Activated CD8-positive, alpha-beta memory T cell treated with anti-CD3 and anti-CD28 coated beads, Interleukin-2, amount 50 U/mL, for 24 hours (primary cell): ENCODE measurements around the gene WARS2.
"Not testable (repeated sequence)": the region's sequence is repeated elsewhere in the genome, so short reads cannot be mapped to it uniquely, and the experiment has no call there.

Experiments
- DNase-seq: peaks from one replicate; pipeline ENCODE4 v3.0.0-alpha.2; 2020; ENCODE audit errors: extremely low read depth

WARS2 gene

DNA sequence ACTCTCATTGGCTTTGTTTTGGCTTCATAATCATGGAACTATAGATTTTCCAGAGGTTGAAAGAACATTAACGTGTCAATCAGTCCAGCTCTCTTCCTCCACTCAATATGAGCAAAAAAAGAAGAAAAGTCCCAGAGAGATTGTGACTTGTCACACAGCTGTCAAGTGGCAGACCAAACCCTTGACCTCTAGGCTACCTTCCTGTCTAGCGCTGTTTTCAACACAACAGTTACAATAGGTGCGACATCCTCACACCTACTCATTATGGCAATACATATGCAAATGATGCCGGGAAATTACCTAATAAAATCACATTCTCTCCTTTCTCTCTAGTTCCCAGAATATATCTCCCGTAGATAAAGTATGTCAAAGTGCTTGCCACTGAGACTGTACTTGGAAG, 1.1 kb downstream of the WARS2 start:
- no peak for DNase-seq

DNA sequence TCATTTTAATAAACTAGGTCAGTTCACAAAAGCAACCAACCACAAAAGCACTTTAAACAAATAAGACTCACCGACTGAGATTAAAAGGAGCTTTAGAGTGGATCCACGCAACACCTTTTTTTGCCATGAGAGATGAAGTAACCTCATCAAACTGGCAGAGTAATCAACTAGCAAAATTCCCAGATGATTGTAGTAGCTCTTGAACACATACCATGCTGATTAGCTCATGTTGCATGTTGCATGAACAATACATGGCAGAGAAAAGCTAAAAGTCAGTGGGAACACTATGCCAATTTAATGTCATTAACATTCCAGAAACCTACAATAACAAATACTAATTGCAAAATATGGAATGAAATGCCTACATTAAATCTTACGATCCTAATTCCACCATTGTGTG, 4.1 kb downstream of the WARS2 start:
- DNase-seq: no peak

DNA sequence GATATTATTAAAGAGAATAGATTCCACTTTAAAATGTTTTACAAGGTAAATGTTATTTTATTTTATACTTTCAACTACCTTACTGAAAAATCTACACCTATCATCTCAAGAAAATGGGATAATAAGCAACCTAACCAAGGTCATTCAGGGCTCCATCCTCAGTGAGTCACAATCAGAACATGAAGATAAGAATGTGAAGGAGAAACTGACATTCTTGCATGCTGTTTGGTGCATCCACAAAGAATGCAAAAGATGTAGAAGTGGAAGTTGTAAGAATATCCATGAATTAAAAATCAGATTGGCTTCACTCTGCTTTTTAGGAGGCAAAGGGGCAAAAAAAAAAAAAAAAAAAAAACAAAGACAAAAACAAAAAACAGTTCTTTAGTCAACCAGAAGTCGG, 6.5 kb downstream of the WARS2 start:
- no peak for DNase-seq

DNA sequence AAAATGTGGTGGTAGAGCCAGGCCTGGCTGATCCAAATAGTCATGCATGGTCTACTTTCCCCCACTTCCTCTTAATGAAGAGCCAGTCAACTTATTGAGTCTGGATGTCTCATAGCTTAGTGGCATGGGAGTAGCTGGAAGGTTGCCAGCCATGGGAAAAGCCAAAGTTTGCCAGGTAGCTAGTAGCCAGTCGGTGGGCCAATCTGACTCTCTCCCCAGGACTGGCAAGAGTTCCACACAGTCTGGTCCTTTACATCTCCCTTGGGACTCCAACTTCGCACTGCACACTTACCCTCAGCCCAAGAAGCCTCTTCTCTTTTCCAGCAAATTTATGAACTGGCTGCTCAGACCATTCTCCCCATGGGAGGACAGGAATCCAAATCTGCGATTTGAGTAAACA, 8.3 kb downstream of the WARS2 start:
- no peak for DNase-seq

DNA sequence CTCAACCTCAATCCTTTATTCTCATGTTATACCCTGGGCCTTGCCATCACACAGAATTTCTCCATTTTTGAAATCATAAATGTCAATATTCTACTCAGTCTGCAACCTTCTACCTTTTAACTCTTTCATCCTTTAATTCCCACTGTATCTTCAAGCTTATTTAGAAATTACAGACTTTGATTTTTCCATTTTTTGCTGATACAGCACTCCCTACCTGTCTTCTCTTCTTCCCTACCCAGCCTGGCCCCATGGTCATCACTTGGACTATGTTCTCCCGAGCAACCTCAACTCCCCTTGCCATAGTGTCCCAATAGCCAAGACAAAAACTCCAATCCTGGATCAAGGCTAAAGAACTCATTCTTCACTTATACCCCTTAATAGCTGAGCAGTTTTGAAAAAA, 14.6 kb downstream of the WARS2 start:
- DNase-seq: no peak

DNA sequence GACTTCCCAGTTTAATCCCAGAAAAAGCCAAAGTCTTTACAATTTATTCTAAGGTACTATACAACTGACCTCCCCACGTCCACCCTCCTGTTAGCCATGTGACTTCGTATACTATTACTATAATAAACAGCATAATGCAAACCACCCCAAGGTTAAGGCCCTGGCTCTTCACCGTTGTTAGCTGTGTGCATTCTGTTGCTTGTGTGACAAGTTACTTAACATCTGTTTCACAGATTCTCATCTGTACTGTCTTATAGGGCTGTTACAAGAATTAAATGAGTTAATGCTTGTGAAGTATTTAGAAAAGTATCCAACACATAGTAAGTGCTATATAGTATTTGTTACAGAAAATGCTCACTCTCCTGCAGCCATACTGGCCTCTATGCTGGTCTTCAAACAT, 15.7 kb downstream of the WARS2 start:
- no peak for DNase-seq

DNA sequence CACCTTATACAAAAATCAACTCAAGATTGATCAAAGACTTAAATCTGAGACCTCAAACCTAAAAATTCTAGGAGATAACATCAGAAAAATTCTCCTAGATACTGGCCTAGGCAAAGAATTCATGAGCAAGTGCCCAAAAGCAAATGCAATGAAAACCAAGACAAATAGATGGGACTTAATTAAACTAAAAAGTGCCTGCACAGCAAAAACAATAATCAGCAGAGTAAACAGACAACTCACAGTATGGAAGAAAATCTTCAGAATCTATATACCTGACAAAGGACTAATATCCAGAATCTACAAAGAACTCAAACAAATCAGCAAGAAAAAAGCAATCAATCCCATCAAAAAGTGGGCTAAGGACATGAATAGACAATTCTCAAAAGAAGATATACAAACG, 18.6 kb downstream of the WARS2 start:
- not testable (repeated sequence) for DNase-seq

DNA sequence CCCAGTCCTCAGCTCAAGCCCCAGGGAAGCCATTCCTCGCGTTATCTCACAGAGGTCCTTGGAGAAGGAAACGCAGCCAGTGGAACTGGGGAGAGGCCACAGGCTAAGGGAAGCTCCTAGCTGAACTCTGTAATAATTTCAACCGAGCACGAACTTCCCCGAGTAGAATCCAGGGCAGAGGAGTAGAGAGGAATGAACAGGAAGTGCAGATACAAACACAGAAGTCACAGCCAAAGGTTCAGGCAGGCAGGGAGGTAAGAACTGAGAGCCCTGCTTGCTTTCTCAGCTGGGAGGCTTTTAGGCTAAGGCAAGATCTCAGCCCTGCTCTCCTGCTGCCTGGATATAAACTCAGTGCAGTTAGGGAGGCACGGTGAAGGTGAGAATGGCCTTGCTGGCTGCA, 23.7 kb downstream of the WARS2 start:
- DNase-seq: no peak

DNA sequence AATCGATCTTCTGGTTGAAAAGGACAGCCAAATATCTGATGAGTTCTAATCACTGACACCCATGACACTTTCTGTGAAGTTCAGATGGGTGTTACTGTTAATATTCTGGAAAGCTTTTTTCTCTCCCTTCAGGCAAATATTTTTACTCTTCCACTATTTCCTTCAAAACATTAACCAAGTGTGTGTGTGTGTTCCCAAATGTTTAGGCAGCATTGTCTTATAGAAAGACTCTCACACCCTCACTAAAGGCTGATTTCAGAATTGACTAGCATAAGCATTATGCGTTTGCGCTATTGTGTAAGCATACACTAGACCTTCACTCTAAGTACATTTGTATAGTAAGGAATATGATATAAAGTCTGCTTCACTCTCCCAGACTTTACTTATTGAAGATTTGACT, 24.7 kb downstream of the WARS2 start:
- no peak for DNase-seq

DNA sequence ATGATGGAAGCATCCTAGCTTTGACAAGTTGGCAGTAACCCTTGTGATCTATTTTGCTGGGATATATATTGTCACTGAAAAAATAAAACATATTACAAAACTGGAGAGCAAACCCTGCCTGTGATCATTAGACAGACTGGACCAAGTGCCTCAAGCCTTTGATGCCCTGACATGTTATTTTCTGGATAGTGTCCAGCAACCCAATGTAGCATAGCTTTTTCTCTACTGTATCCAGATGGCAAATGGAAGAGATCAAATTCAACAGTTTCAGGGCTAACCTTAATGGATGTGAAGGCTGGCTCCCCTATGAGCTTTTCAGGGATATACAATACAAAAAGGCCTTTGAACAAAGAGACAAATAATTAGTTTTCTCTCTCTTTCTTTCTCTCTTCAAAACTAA, 25.1 kb downstream of the WARS2 start:
- no peak for DNase-seq

DNA sequence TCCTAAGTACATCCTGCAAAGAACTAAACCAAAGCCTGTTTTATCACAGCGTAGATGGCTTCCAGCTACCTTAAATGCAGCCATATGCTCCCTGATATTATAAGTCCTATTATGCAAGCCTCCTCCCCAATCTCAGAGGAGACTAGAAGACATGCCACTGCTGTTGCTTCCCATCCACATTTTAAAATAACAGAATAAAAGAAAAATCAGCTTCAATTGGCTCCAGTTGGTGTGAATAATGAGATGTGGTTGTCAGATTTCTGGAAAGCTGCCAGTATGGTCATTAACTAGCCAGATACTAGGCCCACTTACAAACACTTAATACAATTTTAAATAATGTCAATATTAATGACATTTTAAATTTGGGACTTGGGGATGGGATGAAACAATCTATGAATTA, 25.7 kb downstream of the WARS2 start:
- no peak for DNase-seq

DNA sequence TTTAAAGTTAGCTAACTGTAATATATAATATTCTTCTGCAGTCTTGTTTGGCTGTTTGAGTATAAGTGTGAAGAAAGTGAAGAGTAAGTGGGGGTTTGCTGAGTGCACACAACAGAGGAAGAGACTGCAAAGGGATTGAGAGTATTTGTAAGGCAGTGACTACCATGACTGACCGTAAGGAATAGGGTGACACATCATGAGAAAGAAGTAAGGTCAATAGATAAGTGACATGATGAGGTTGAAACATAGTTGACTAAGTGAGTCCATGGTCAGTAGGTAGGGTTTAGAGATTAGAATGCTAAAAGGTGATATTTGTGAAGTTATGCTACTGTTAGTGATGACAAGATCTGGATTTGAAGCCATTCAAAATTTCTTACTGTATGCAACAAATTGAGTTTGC, 27.7 kb downstream of the WARS2 start:
- DNase-seq: no peak

DNA sequence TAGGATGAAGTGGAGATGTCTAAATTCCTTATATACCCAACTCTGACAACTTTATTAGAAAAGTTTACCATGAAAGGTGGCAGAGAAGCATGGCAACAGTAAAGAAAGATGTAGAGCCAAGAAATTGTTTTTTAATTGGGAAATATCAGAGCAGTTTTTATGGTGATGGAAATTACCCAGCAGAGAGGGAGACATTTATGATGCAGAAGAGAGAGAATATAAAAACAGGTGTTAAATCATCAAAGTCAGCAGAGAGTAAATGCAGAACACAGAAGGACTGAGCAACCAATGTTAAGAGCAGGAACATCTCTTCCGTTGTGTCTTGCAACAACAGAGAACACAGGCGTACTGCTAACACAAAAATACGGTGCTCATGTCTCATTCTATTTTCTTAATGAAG, 28.2 kb downstream of the WARS2 start:
- DNase-seq: no peak

DNA sequence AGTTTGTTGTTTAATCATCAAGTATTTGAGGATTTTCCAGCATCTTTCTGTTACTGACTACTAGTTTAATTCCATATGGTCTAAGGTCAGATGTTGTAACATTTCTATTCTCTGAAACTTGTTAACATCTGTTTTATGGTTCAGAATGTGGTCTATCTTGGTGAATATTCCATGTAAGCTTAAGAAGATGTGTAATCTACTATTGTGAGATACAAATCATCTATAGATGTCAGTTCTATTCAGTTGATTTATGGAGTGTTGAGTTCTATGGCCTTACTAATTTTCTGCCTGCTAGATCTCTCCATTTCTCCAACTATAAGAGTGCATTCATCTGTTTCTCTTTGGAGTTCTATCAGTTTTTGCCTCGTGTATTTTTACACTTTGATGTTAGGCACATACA, 31.5 kb downstream of the WARS2 start:
- DNase-seq: no peak

DNA sequence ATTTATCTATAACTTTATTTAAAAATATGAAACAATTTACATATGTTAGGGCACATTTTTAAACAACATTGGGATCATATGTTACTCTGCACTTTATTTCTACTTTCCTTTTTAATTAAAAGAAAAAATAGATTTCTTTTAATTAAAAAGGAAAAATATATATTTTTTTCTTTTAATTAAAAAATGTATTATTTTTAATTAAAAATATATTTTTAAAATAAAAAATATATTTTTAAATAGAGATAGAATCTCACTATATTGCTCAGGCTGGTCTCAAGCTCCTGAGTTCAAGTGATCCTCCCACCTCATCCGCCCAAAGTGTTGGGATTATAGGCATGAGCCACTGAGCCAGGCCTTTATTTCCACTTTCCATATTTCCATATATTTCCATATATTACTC, 36.7 kb downstream of the WARS2 start:
- no peak for DNase-seq

DNA sequence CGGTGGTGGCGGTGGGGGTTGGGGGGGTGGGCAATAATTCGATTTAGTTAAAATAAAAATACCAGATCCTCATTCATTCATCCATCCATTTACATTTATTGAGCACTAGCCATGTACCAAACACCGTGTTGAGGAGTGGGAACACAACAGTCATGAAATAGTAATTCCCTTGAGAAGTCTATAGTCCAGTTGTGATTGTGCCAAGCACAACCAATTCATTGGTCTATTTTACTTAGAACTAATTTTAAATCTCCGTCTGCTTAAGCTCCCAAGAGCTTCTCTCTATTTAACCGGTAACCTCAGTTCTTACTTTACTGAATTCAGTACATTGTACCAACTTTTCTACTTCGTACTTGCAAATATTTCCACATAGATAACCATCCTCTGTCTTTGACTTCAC, 38.4 kb downstream of the WARS2 start:
- DNase-seq: no peak

DNA sequence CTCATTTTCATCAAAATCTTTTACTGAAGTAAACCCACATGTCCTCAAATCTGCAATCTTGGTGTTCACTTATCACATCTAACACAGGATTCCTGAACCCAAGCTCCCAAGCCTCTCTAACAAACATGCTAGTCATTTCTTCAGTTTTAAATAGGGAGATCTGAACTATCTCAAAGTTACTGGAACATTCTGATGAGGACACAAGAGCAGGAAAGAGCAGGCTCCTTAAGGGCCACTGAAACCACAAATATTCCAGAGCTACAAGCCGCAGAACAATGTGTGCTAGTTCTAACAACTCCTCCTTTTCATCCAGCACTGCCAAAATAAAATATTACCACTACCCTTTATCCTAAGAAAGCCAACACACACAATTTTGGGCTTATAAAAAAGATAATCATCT, 38.9 kb downstream of the WARS2 start:
- no peak for DNase-seq

DNA sequence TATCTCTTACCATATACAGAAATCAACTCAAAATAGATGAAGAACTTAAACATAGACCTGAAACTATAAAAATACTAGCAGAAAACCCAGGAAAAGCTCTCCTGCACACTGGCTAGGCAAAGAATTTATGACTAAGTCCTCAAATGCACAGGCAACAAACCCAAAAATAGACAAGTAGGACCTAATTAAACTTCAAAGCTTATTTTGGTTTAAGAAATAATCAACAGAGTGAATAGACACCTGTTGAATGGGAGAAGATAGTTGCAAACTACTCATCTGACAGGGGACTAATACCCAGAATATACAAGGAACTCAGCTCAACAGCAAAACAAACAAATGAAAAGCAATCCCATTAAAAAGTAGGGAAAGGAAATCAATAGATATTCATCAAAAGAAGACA, 40.7 kb downstream of the WARS2 start:
- no peak for DNase-seq

DNA sequence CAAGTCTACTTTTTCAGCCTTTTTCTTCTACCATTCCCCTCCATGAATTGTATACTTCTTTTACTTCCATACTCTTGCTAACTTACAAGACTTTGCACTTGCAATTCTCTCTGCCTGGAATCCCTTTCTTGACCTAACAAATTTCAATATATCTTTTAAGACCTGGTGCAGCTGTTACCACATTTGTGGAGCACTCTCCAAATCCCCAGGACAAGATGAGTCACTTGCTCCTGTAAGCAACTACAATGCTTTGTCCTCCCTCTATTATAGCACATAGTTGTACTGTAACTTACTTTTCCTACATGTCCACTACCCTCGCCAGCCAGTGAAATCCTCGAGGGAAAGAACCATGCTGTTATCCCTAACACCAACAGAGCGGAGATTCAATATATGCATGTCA, 43.1 kb downstream of the WARS2 start:
- DNase-seq: no peak

DNA sequence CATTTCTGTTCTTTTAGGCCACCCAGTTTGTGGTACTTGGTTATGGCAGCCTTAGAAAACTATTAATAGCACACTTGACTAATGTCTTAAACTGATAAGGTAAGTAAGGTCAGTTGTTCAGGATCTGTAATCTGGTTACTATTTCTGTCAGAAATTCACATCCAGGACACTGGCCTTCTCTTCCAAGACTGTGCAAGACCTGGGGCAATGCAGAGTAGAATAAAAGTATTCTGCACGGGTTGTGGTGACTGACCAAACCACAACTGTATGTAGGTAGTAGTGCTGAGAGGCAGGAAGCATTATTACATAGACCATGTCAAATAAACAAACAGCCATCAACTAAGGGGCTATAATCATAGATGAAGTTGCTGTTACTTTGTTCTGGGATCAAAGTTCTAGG, 46.7 kb downstream of the WARS2 start:
- DNase-seq: no peak

DNA sequence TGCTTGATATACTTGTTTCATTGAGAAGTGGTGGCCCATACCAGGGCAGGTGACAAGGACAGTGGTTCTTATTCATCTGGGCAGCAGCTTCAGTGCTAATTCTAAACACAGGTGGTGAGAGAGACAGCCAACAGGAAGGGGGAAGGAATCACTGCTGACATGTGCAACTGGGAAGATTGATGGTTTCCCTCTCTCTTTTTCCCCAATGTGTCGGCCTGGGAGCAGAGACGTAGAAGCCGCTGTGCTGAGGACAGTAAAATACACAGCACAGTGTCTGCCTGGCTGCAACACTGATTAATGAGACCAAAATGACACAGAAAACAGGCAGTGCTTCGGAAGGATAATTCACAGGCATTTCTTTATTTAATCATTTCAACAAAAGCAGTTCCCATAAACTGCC, 48.8 kb downstream of the WARS2 start:
- no peak for DNase-seq

DNA sequence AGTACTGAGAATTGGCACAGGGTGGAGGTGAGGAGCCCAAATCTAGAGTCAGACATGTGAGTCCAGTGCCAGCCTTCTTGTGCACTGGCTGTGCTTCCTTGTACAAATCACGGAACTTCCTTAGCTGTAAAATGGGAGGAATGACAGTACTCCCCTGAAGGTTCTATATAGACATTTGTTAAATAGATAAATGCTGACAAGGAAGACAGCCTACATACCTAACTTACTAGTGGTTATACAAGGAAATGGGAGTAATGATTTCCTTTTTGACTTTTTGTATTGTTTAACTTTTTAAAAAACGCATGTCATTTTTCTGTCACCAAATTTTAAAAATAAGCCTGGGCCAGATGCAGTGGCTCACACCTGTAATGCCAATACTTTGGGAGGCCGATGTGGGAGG, 50.2 kb downstream of the WARS2 start:
- no peak for DNase-seq

DNA sequence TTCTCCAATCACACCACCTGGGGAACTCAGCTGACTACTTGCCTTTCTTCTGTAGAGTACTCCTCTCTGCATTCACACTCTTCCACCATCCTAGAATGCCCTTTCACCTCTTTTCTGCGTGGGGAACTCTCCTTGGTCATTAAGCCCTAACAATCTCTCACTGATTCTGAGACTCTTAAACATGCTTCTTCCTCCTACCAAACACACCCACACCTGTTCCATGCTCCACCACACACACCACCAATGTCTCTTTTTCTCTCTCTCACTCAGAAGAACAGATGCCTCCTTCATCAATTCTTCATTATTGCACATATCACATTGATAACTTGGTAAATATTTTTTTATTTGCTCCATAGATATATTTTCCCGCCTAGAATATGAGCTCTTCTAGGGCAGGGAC, 53.6 kb downstream of the WARS2 start:
- no peak for DNase-seq

DNA sequence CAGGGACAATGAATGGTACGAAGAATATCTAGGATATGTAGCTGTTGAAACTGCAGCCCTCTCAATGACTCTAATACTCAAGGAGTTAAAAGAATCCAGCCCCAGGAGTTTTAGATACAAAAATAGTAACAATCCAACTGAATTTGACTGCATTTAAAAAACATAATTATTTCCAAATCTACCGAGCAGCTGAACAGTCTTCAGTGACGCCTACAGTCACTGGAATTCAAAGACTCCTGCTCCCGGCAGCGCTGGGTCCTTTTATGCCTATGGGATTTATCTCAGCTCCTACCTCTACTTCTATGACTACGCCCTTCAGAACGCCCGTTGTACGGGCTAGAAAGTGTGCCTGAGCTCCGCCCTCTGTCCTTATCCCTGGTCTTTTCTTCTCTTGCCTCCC, 55.7 kb downstream of the WARS2 start:
- DNase-seq: no peak

DNA sequence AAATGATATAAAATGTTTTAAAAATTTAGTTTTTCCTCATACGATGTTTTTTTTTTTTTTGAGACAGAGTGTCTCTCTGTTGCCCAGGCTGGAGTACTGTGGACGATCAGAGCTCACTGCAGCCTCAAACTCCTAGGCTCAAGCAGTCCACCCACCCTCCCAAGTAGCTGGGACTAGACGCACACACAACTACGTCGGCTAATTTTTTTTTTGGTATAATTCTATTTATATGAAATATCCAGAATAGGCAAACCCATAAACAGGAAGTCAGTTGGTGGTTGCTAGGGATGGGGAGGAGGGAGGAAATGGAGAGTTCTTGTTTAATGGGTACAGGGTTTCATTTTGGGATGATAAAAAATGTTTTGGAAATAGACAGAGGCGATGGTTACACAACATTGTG, 56.5 kb downstream of the WARS2 start:
- no peak for DNase-seq
